Thyroid gland (tissue), 4 donors: ENCODE results near the gene MYORG.

ENCODE experiments used
- CTCF ChIP-seq, 6 experiments: fragments of 200-600 bp in 3 of 6; fragments of 450-650 bp in 3 of 6; sonication (generic) in 3 of 6; IDR thresholded peaks; one replicate each; pipeline ENCODE4 v1.5.1; 2016 to 2019; ENCODE audit warnings: antibody characterized with exemption in 6 of 6, mild to moderate bottlenecking in 2 of 6, inconsistent platforms in 1 of 6, moderate library complexity in 1 of 6
- POLR2A ChIP-seq, 2 donors: fragments of 450-650 bp; IDR thresholded peaks; one replicate each; pipeline ENCODE4 v1.6.1; 2017; ENCODE audit warnings: antibody characterized with exemption in 2 of 2, mild to moderate bottlenecking in 2 of 2, moderate library complexity in 1 of 2

- no peak for TF ChIP-seq POLR2A (IDR thresholded peaks at IDR 0.05)
- no peak for TF ChIP-seq CTCF (IDR thresholded peaks at IDR 0.05)
Measured at GRCh38 chr9:34321451-34321850, 55.2 kb downstream of the MYORG start.
